NOMO-1 treated with dmso at 0.1 percent for 144 hours (cell line): ENCODE measurements around the gene SLC29A2.
"Not testable (repeated sequence)": the region's sequence is repeated elsewhere in the genome, so short reads cannot be mapped to it uniquely, and the experiment has no call there.

ENCODE experiments used
- DNase-seq: peaks from one replicate; lab custom pipeline; 2025; ENCODE audit not compliant: unreplicated experiment; lab: John Stamatoyannopoulos, UW

SLC29A2 gene

DNA sequence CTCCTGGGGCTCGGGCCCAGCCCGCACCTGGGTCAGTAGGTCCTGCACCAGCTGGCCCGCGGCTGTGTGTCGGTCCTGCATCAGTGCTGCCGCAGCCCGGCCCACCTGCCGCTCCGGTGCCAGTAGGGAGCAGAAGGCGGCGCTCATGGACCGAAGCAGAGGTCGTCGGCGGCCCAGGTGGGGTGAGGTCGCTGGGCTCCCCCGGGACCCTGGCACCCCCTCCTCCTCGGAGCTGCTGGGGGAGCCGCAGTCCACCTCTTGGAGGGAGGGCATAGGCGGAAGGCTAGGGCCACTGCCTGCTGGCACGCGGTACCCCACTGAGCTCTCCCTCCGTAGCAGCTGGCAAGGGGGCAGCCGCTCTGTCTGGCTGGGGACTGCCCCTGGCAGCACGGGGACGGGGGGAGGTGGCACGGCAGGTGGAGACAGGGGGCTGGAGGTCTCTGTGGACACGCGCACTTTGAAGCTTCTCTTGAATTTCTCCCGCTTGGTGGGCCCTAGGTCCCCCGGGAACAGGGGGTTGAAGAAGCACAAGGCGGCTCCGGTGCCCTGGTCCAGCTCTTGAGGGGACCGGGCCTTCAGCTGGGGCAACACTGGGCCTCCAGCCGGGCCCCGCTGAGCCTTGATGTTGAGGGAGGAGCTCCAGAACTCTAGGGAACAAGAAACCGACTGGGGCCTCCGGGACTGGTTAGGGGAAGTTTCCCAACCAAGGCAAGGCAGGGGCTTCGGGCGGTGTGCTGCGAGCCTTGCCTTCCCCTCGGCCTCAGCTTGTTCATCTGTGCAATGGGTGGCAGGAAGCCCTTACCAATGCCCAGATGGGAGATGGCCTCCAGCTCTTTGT, 36.7 kb downstream of the SLC29A2 start:
- peak; percentile 71 for DNase-seq

DNA sequence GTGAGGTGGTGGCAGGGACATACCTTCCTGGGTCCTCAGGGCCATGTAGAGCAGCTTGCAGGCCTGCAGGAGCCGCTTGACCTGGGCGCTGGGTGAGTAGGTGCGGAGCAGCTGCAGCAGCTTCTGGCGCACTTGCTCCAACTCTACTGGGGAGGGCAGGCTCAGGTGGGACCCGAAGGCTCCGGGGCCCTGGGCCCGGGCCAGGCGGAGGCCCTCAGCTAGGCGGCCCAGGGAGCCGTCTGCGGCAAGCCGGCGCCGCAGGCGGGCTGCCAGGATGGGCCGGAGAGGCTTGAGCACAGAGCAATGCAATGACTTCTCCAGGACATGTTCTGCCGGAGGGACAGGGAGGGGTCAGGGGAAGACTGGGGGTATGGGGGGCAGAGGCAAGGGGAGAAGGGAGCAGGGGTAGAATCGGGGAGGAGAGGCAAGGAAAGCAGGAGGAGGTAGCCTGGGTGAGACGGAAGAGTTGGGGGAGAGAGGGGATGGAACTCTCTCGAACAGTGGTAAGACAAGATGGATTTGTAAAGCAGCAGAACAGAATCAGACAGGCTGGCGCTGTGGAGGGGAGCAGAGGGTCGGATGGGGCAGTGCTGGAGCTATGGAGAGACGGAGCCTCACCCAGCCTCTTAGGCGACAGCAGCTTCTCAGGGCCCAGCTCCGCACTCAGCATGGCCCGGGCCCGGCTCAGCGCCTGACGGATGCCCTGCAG, 37.5 kb downstream of the SLC29A2 start:
- DNase-seq, result no peak

DNA sequence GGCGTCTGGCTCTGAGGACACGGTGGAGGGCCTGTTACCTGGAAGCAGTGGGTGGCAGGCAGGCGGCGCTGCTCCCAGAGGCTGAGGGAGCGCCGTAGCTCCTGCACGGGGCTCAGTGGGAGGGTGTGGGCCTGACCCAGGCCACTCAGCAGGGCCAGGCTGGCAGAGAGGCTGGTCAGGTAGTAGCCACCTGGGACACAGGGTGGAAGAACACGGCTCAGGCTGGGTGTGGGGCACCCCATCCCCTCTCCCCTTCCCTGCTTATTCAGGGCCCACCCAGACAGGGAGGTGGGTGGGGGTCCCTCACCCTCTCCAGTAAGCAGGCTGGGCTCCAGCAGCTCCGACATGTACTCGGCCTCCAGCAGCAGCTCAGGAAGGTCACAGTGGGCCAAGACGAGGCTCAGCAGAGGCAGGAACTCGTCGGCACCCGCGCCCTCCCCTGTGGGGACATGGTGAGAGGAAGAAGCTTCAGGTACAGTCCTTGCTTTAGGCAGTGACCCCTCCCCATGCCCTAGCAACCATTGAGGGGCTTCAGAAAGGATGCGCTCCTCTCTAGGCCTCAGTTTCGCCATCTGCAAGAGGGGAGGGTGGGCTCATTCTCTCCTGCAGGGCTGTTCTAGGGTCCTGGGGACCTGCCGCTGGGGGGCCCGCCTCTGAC, 38.2 kb downstream of the SLC29A2 start:
- no peak for DNase-seq

DNA sequence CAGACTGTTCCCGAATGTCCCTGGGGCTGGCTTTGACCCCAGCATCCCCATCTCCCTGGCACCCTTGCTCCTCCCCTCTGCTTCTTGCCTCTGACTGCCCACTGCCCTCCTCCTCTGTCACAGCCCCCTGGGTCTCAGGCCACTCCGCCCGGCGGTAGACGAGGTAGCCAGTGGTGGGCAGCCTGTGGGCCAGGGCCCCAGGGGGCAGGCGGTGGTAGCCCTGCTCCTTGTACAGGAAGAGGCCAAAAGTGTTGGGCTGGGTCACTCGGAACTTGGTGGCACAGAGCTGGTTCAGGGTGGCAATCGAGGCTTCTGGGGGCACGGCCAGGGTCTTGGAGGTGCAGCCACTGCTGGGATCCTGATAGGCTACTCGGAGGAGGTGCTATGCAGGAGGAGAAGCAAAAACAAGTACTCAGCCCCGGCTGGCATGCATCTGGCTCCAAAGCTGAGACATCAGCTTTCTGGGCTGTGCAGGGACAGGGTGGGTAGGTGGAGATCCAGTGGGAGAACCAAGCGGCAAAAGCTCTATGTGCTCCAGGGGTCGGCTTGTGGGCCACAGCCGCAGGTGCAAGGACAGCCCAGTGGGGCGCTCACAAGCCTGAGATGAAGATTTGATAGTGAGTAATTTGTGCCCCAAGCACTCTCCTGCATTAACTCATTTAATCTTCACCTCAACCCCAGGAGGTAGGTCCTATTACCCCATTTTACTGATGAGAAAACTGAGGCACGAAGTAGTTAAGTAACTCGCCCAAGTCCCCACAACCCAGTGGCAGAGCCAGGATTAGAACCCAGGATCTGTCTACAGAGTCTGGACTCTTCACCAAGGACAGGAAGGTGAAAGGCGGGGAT, 39.0 kb downstream of the SLC29A2 start:
- DNase-seq, result no peak

DNA sequence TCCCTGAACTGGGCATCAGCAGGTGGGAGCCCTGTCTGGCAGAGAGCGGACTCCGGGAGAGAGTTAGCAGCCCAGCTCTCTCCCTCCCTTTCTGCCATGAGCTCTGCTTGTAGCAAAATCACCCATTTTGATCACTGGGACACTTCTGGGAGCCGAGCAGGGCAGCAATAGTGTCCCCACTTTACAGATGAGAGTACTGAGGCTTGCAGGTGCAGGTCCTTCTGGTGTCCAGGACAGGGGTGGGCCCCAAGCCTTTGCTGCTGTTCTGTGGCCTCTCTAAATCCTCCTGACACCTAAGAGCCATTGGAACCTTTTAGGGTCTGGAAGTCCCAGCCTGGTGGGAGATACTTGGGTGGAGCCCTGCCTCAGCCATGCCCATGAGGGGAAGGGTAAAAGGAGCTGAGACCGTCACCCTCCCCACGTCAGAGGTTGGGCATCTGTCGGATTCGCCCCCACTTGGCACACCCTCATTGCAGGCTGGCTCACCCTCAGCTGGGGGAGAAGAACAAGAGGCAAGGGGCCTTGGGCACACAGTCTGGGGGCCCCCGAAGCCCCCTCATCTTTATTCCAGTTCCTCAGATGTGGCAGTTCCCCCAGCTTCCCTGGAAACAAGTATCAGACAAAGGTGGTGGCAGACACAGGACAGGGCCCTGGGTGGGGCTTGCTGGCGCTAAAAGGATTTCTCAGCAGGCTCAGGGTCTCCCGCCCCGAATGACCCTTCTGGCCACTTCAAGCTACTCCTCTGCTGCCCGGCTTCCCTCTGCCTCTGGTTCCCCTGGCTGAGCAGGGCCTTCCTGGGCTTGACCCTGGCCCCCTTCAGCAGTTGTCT, 39.8 kb downstream of the SLC29A2 start:
- DNase-seq, result no peak

DNA sequence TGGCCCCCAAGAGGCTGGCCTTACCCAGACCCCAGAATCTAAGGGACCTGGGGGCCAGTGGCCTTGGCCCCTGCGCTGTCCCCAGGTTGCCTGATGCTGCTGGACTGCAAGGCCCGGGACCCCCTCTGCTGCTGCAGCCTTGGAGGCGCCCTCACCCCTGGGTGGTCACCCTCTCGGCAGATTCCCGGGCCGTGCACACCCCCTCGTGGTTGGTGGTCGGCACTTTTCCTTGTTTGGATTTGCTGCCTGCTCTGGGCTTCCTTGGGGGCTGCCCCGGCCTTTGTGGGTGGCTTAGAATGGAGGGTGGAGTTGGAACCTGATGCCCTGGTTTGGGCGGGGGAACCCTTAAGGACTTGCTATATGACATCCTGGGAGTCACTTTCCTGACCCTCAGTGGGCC, 40.6 kb downstream of the SLC29A2 start:
- no peak for DNase-seq

DNA sequence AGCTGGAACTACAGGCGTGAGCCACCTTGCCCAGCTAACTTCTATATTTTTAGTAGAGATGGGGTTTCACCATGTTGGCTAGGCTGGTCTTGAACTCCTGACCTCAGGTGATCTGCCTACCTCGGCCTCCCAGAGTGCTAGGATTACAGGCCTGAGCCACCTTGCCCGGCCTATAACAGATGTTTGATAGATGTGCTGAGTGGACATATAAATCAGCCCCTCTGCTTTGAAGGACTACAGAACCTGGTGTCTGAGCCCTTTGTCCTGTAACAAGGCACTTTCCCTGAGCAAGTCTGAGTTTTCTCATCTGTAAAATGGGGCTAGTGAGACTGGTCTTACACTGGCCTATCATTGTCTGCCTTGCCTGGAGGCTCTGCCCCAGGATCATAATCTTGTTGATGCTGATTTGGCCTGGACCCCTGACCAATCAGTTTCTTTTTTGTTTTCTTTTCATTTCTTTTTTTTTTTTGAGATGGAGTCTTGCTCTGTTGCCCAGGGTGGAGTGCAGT, 42.3 kb downstream of the SLC29A2 start:
- DNase-seq, result no peak

DNA sequence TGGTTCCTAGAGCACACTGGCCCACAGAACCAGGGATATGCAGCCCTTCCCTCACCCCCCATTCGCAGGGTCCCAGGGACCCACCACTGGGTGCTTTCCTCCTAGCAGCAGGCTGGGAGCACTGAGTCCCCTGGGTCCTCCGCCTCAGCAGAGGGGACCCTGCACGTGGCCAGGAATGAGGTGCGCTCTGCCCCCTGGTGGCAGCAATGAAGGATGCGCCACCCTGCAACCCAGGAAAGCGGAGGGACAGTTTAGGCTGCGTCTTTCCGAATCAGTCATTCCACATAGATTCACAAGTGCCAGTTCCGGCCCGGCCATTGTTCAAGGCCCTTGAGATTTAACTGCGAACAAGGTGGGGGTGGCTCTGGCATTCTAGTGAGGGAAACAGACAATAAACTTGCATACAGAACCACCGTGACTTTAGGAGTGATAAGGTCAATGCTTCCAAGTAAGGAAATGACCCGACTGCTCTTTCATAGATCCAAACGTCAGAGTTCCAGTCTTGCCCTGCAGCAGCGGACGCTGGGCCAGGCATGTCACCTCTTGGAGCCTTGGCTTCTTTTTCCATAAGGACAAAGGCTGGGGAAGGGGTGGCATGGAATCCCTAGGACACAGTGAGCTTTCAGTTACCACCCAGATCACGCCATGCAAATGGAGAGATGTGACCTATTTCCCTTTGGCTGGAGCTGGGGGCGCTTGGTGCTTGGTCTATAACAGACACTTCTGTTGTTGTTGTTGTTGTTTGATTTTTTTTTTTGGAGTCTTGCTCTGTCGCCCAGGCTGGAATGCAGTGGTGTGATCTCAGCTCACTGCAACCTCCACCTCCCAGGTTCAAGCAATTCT, 43.0 kb downstream of the SLC29A2 start:
- DNase-seq, result peak; percentile 62

DNA sequence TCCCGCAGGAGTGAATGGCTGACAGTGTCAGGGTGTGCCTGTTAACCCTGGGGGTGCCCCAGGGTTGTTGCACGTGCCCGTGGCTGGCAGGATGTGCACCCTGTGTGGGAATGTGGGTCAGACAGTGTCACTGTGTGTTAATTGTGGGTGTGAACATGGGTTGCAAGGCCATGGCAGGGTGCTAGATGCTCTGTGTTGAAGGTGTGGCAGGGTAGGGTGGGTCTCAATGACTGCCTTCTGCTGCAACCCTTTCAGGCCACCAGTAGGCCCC, 43.6 kb downstream of the SLC29A2 start:
- DNase-seq, result no peak

DNA sequence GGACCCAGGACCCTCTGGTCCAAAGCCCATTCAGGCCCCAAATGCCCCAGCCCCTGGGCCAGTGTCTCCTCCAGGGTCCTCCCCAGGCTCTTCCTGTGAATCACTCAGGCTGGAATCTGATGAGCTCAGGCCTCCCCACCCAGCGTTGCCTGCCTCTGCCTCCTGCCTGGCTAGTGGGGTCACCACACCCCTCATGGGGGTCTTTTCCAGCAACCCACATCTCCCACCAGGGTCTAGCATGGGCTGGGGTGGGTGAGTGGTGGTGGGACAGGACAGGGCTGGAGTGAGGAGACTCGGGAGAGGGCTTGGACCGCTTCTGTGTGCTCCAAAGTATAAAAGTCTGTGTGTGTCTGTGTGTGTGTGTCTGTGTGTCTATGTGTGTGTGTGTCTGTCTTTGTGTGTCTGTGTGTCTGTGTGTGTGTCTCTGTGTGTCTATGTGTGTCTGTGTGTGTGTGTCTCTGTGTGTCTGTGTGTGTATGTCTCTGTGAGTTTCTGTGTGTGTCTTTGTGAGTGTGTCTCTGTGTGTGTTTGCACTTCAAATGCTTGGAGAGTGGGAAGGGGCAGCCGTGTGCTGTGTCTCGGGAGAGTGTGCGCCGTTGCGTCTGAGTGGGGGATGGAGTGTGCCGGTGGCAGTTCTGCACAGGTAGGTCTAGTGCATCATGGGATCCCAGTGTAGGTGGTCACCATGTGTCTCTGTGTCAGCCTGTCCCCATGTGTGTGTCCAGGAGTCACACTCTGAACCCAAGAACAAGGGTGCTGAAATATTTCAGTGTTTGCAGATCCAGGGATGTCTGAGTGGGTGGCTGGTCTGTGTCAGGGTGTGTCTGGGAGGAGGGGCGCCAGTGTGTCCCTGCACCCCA, 44.2 kb downstream of the SLC29A2 start:
- no peak for DNase-seq

DNA sequence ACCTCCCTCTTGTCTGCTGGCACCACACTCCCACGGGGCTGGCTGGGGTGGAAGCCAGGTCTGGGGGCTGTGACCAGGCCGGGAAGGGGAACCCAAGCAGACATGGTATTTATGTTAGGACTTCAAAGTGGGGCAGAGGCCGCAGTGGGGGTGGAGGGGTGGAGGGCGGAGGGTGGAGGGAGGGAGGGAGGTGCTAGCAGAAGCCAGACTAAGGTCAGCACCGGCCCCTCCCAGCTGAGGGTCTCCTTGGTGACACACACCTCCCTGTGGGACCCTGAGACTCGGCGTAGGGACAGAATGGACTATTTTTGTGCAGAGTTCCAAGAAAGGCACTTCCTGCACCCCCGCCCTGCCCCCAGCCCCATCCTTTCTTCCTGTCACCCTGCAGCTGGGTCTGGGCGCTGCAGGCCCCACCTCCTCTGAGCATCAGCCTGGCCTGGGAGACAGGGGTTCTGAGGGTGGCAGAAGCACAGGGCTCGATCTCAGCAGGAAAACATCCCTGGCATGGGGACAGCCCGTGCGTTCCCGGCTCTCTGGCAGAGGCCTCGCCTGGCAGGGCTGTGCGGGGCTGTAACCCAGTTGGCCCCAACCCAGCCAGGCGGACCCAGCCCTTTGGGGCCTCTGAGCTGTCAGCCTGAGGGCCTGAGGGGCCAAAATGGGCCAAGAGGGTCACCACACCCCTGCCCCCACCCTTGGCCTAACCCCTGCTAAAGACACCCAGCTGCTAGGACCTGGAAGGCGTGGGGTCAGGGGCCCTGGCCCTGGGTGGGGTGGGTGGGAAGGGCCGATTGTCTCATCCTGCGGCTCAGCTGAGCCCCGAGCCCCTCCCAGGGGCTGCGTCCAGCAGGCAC, 45.1 kb downstream of the SLC29A2 start:
- DNase-seq, result no peak

DNA sequence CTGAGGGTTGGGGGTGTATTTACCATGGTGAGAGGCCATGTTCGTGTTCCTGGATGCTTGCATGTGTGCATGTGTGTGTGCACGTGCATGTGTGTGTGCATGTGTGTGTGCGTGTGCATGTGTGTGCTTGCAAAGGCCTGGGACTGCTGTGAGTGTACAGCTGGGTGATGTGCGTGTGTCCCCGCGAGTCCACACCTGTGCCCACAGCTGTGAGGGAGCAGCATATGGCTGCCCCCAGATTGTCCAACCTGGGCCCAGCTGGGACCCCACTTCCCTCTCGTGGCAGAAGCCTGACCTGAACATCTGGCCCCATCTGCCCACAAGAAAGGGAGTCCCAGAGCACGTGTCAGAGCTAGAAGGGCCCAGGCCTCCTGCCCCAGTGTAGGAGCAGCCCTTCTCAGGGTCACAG, 46.3 kb downstream of the SLC29A2 start:
- DNase-seq, result no peak

DNA sequence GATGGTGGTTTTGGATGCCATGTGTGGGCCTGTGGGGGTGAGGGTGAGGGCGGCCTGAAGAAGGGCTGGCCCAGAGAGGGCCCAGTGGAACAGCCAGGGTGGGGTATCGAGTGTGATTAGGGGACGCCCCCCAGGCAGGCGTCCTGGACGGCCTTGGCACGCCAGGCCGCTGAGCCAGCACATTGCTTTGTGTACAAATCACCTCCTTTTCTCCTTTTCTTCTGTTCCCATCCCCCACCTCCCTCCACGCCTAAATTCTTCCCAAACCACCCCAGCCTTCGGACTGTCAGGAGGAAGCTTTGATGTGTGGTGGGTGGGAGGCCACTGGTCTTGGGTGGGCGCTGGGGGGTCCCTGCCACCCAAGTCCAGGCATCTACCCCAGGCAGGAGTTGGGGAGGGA, 46.9 kb downstream of the SLC29A2 start:
- DNase-seq, result no peak

DNA sequence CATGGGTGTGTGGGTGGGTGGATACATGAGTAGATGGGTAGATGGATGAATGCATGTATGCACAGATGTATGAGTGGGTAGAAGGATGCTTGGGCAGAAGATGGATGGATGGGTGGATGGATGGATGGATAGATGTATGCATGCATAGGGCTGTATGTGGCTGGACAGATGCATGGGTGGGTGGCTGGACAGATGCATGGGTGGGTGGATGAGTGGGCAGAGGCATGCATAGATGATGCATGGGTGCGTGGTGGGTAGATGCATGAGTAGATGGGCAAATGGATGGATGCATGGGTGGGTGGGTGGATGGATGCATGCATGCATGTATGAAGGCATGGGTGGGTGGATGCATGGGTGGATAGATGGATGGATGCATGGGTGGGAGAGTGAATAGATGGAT, 47.9 kb downstream of the SLC29A2 start:
- DNase-seq, result no peak

DNA sequence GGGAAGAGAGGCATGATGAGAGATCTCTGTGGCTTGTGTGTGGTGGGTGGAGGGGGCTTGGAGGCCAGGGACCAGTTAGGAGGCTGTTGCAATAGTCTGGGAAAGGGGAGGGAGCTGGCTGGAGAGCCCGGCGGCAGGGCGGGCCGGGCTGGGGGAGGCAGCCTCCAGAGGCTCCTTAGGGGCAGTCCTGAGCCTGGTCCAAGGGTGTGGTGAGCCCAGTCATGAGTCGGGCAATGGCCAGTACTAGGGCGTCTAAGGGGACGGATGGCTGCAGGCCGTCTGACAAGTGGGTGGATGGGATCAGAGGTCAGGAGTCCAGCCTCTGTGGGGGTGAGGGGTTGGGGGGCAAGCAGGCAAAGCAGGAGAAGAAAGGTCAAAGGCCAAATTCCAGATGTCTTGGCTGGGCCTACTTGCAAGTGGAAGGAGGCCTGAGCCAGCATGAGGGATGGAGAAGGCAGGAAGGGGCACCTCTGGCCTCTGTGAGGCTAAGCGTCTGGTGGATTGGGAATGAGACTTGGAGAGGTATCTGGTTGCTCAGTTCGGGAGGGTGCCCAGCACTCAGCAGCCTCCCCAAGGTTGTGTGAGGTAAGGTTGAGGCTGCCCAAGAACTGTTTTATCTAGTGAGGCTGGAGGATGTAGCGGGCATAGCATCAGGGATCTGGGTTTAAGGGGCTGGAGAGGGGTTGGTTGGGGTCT, 48.7 kb downstream of the SLC29A2 start:
- DNase-seq, result no peak

DNA sequence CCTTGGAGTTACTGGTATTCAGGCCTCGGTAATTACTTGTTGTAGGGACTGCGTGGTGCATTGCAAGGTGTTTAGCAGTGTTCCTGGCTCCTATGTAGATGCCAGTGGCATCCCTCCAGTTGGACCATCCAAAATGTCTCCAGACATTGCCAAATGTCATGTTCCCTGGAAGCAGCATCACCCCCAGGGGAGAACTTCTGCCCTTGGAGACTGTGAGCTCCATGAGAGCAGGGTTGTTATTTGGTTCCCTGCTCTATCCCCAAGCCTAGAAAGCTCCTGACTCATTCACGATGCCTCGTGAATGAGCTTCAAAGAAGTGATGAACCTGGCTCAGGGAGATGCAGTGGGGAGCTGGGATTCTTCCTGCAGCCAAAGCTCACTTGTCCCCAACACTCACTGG, 50.0 kb downstream of the SLC29A2 start:
- no peak for DNase-seq

DNA sequence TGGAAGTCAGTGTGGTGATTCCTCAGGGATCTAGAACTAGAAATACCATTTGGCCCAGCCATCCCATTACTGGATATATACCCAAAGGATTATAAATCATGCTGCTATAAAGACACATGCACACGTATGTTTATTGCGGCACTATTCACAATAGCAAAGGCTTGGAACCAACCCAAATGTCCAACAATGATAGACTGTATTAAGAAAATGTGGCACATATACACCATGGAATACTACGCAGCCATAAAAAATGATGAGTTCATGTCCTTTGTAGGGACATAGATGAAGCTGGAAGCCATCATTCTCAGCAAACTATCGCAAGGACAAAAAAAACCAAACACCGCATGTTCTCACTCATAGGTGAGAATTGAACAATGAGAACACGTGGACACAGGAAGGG, 50.8 kb downstream of the SLC29A2 start:
- not testable (repeated sequence) for DNase-seq
